MM.1S (cell line): ENCODE measurements around the gene MEGF6.

Source experiments
- CTCF ChIP-seq: fragments of 300-600 bp; sonication (generic); IDR thresholded peaks from 2 replicates; pipeline ENCODE4 v1.5.1; 2016; ENCODE audit warnings: antibody characterized with exemption, low read length, mixed read lengths
- EZH2 ChIP-seq: fragments of 300-600 bp; sonication (generic); optimal IDR thresholded peaks from 2 replicates; pipeline ENCODE3; 2017; ENCODE audit warnings: low read depth, mild to moderate bottlenecking, antibody characterized with exemption, low read length, mixed read lengths
- EZH2phosphoT487 ChIP-seq: fragments of 300-600 bp; sonication (generic); IDR thresholded peaks from 2 replicates; pipeline ENCODE4 v1.6.1; 2018; ENCODE audit warnings: antibody characterized with exemption, low read length

- no peak for TF ChIP-seq EZH2
- TF ChIP-seq CTCF = no peak
- TF ChIP-seq EZH2phosphoT487 = no peak
Measured at GRCh38 chr1:3450202-3450863, 161.0 kb downstream of the MEGF6 start.
